ENCODE data around the gene RXFP2.

DNA sequence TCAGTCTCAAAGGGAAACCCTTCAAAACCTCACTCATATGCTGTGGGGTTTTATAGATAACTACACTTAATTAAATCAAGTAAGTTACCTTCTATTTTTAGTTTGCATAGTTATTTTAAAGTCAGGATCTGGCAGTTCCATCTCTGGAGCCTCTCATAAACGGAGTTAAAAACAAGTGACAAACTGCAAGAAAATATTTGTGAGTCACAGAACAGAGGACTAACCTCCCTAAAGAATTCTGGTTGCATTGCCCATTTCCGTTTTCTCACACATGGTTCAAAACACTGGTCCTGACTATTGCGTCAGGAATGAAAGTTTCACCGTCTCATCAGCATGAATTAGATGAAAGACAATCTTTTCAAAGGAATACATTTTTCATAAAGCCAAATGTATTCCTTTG is 10.6 kb downstream of the RXFP2 start:
- TF ChIP-seq CTCF (IDR thresholded peaks at IDR 0.05) (no peak), POLR2A (IDR thresholded peaks at IDR 0.05) (no peak)
